HEK293 (cell line): Measurements from ENCODE around the gene PTPRN2.

Experiments
- CTCF ChIP-seq: fragments of 450-650 bp; formaldehyde crosslinking; IDR thresholded peaks from 2 replicates; pipeline ENCODE4 v1.5.1; 2016; ENCODE audit warnings: missing biosample characterization, missing genetic modification characterization
- GLIS2 ChIP-seq: fragments of 450-650 bp; formaldehyde crosslinking; IDR thresholded peaks from 2 replicates; pipeline ENCODE4 v1.5.1; 2016; ENCODE audit warnings: missing biosample characterization, missing genetic modification characterization
- REST ChIP-seq: fragments of 450-650 bp; formaldehyde crosslinking; IDR thresholded peaks from 2 replicates; pipeline ENCODE4 v1.5.1; 2016; ENCODE audit warnings: missing biosample characterization, missing genetic modification characterization
- ZBTB7A ChIP-seq: fragments of 450-650 bp; formaldehyde crosslinking; IDR thresholded peaks from 2 replicates; pipeline ENCODE4 v1.5.1; 2016; ENCODE audit warnings: low read depth, missing biosample characterization, missing genetic modification characterization
- ZNF214 ChIP-seq: fragments of 450-650 bp; formaldehyde crosslinking; IDR thresholded peaks from 2 replicates; pipeline ENCODE4 v1.5.1; 2017; ENCODE audit warnings: missing biosample characterization, mild to moderate bottlenecking, missing genetic modification characterization, borderline replicate concordance
- ZNF274 ChIP-seq, 2 experiments: fragments of 200-500 bp in 1 of 2; fragments of 450-650 bp in 1 of 2; sonication (Bioruptor generic) in 1 of 2; formaldehyde crosslinking in 1 of 2; IDR thresholded peaks; 2 replicates each; pipeline versions ENCODE4 v1.5.1 to v1.6.1; 2014 to 2016; ENCODE audit warnings: borderline replicate concordance in 1 of 2, inconsistent platforms in 1 of 2, low read length in 1 of 2, missing biosample characterization in 1 of 2, missing genetic modification characterization in 1 of 2
- ZNF530 ChIP-seq: fragments of 450-650 bp; formaldehyde crosslinking; IDR thresholded peaks from 2 replicates; pipeline ENCODE4 v1.5.1; 2016; ENCODE audit warnings: low read depth, missing biosample characterization, missing genetic modification characterization
- ZNF658 ChIP-seq: fragments of 450-650 bp; formaldehyde crosslinking; IDR thresholded peaks from 2 replicates; pipeline ENCODE4; 2016; ENCODE audit warnings: missing biosample characterization, missing genetic modification characterization
- ZSCAN30 ChIP-seq: fragments of 450-650 bp; IDR thresholded peaks from 2 replicates; pipeline ENCODE4 v1.5.1; 2018; ENCODE audit warnings: missing biosample characterization, mild to moderate bottlenecking, missing genetic modification characterization, moderate library complexity

- TF ChIP-seq GLIS2 (tag by site-specific recombination) (no peak), REST (no peak), CTCF (tag by site-specific recombination) (no peak), ZNF214 (tag by site-specific recombination) (no peak), ZNF274 (IDR thresholded peaks at IDR 0.05; ENCODE audit: low read length) (no peak), ZNF274 (tag by site-specific recombination; IDR thresholded peaks at IDR 0.05; ENCODE audit: borderline replicate concordance) (no peak), ZSCAN30 (tag by site-specific recombination) (no peak), ZBTB7A (tag by site-specific recombination) (no peak), ZNF530 (tag by site-specific recombination) (no peak), ZNF658 (no peak)
These were observed 173.1 kb downstream of the PTPRN2 start for GRCh38 chr7:158414486-158414961.
